Omental fat pad (tissue), 4 donors: Measurements from ENCODE around the gene CNTN1. TPM values are rescaled to one million over a fixed set of nuclear protein-coding genes. Genes with fewer than 3 reads are reported as not detected.
A peak's percentile ranks its signal among the peaks of the same experiment; 100 is the strongest.

ENCODE experiments used
- ATAC-seq: fragments of 150-250 bp; one replicate; pipeline ENCODE4 v1.9.1; 2016; ENCODE audit warnings: mild to moderate bottlenecking, moderate library complexity; ENCODE audit not compliant: low FRiP score
- DNase-seq: peaks from one replicate; pipeline ENCODE4 v3.0.0-alpha.2; 2019; ENCODE audit warnings: low spot score
- CTCF ChIP-seq, 3 donors: fragments of 450-650 bp; IDR thresholded peaks; one replicate each; pipeline ENCODE4 v1.5.1; 2016 to 2017; ENCODE audit warnings: antibody characterized with exemption in 3 of 3, mild to moderate bottlenecking in 3 of 3, moderate library complexity in 2 of 3
- total RNA-seq, 4 donors: library from RNA; depleted of rRNA; stranded (reverse); fragments of >200 nt; gene quantifications; one replicate each; pipeline ENCODE4 v1.1.0, GENCODE V29; 2016

Gene CNTN1
- total RNA-seq, 4 donors from 2014 or later: 1.1 to 3.6 (median 1.5) TPM

GRCh38 chr12:40693207-40693821, 1.1 kb downstream of the CNTN1 start:
- ATAC-seq (peak; percentile 60), DNase-seq (peak; percentile 26)
- TF ChIP-seq CTCF (IDR thresholded peaks at IDR 0.05): no peak

GRCh38 chr12:40697566-40698259, 5.5 kb downstream of the CNTN1 start:
- ATAC-seq: no peak
- TF ChIP-seq CTCF (IDR thresholded peaks at IDR 0.05): no peak

GRCh38 chr12:40701756-40702155, 9.5 kb downstream of the CNTN1 start:
- no peak for ATAC-seq
- no peak for TF ChIP-seq CTCF (IDR thresholded peaks at IDR 0.05)
- DNase-seq: no peak

More at GRCh38 chr12:40697566-40698259, 5.5 kb downstream of the CNTN1 start:
- no peak for DNase-seq

- no peak for TF ChIP-seq CTCF (IDR thresholded peaks at IDR 0.05)
- DNase-seq: no peak
- no peak for ATAC-seq
These were observed 18.9 kb downstream of the CNTN1 start for GRCh38 chr12:40711121-40711520.

GRCh38 chr12:40714636-40715035, 22.4 kb downstream of the CNTN1 start:
- no peak for DNase-seq
- TF ChIP-seq CTCF (IDR thresholded peaks at IDR 0.05): no peak
- no peak for ATAC-seq

- TF ChIP-seq CTCF (IDR thresholded peaks at IDR 0.05): no peak
- no peak for DNase-seq
- ATAC-seq: no peak
These were observed 23.8 kb downstream of the CNTN1 start for GRCh38 chr12:40716037-40716436.

GRCh38 chr12:40717576-40717975, 25.3 kb downstream of the CNTN1 start:
- ATAC-seq (no peak), DNase-seq (no peak)
- TF ChIP-seq CTCF (IDR thresholded peaks at IDR 0.05): no peak
